Thoracic aorta (tissue), 2 donors: ENCODE measurements around the gene CHRNA7. TPM values are rescaled to one million over a fixed set of nuclear protein-coding genes. Genes with fewer than 3 reads are reported as not detected.

ENCODE experiments used
- ATAC-seq: fragments of 150-250 bp; one replicate; pipeline ENCODE4 v1.8.0; 2017; ENCODE audit warnings: low read depth; ENCODE audit not compliant: insufficient number of reproducible peaks, low FRiP score
- DNase-seq: peaks from one replicate; pipeline ENCODE4 v3.0.0-alpha.2; 2020; ENCODE audit warnings: low spot score
- H3K27ac ChIP-seq, 2 donors: fragments of 200-600 bp; sonication (generic); 1 replicate in 1 of 2; 2 replicates in 1 of 2; pipeline ENCODE4 v1.5.1; 2016; ENCODE audit warnings: mild to moderate bottlenecking in 2 of 2, moderate library complexity in 2 of 2
- H3K27me3 ChIP-seq: fragments of 200-600 bp; sonication (generic); replicated peaks from 2 replicates; pipeline ENCODE4 v1.6.0; 2016; ENCODE audit warnings: mild to moderate bottlenecking; ENCODE audit not compliant: insufficient read depth
- H3K36me3 ChIP-seq: fragments of 200-600 bp; sonication (generic); one replicate; pipeline ENCODE4 v1.5.1; 2016
- H3K4me1 ChIP-seq, 2 donors: fragments of 200-600 bp; sonication (generic); 1 replicate in 1 of 2; 2 replicates in 1 of 2; pipeline versions ENCODE4 v1.5.1 to v1.6.0; 2016; ENCODE audit warnings: low read depth in 2 of 2, mild to moderate bottlenecking in 1 of 2; ENCODE audit not compliant: control insufficient read depth in 1 of 2
- H3K4me3 ChIP-seq: fragments of 200-600 bp; sonication (generic); 2 replicates; pipeline ENCODE4 v1.5.1; 2016; ENCODE audit warnings: mild to moderate bottlenecking
- H3K9me3 ChIP-seq: fragments of 200-600 bp; sonication (generic); 2 replicates; pipeline ENCODE4 v1.5.1; 2016
- total RNA-seq, 2 donors: library from RNA; depleted of rRNA; stranded (reverse); fragments of >200 nt; gene quantifications; one replicate each; pipeline versions ENCODE4 v1.1.0 to v1.2.3, GENCODE V29; 2016
- TF ChIP-seq, protein P1 (sequence below): fragments of 200-600 bp; sonication (generic); IDR thresholded peaks from one replicate; pipeline ENCODE4 v1.5.1; 2019; ENCODE audit warnings: antibody characterized with exemption

Gene CHRNA7
- total RNA-seq, 2 donors from 2014 or later = 0.95 to 1.9 TPM

DNA sequence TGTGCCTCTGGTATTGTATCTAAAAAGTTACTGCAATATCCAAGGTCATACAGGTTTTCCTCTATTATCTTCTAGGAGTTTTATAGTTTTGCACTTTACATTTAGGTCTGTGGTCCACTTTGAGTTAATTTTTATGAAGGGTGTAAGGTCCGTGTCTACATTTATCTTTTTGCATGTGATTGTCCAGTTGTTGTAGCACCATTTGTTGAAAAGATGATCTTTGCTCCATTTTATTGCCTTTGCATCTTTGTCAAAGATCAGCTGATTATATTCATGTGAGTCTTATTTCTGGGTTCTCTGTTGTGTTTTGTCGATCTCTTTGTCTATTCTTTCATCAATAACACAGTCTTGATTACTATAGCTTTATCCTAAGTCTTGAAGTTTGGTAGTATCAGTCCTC is 6.7 kb downstream of the CHRNA7 start:
- Histone ChIP-seq H3K4me1 (no peaks in the 10 kb centered on the region), H3K36me3 (no peaks in the 10 kb centered on the region), H3K9me3 (no peaks in the 10 kb centered on the region), H3K27ac (no peak overlapping the region), H3K27me3 (no peaks in the 10 kb centered on the region), H3K4me3 (no peak overlapping the region)
- DNase-seq = no peak
- no peak for ATAC-seq
- TF ChIP-seq, protein P1, sequence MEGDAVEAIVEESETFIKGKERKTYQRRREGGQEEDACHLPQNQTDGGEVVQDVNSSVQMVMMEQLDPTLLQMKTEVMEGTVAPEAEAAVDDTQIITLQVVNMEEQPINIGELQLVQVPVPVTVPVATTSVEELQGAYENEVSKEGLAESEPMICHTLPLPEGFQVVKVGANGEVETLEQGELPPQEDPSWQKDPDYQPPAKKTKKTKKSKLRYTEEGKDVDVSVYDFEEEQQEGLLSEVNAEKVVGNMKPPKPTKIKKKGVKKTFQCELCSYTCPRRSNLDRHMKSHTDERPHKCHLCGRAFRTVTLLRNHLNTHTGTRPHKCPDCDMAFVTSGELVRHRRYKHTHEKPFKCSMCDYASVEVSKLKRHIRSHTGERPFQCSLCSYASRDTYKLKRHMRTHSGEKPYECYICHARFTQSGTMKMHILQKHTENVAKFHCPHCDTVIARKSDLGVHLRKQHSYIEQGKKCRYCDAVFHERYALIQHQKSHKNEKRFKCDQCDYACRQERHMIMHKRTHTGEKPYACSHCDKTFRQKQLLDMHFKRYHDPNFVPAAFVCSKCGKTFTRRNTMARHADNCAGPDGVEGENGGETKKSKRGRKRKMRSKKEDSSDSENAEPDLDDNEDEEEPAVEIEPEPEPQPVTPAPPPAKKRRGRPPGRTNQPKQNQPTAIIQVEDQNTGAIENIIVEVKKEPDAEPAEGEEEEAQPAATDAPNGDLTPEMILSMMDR = no peak

DNA sequence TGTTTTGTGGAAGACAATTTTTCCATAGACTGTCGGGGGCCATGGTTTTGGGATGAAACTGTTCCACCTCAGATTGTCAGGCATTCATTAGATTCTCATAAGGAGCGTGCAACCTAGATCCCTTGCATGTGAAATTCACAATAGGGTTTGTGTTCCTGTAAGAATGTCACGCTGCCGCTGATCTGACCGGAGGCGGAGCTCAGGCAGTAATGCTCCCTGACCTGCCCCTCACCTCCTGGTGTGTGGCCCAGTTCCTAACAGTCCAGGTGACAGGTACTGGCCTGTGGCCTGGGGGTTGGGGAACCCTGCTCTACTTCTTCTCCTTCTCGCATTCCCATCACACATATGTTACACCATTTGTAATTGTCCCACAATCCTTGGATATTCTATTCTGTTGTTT is 11.0 kb downstream of the CHRNA7 start:
- Histone ChIP-seq H3K27ac (no peak overlapping the region), H3K4me1 (no peaks in the 10 kb centered on the region), H3K9me3 (no peaks in the 10 kb centered on the region), H3K4me3 (no peak overlapping the region), H3K27me3 (no peaks in the 10 kb centered on the region), H3K36me3 (no peaks in the 10 kb centered on the region)
- TF ChIP-seq, protein P1 = no peak
- DNase-seq (no peak), ATAC-seq (no peak)

DNA sequence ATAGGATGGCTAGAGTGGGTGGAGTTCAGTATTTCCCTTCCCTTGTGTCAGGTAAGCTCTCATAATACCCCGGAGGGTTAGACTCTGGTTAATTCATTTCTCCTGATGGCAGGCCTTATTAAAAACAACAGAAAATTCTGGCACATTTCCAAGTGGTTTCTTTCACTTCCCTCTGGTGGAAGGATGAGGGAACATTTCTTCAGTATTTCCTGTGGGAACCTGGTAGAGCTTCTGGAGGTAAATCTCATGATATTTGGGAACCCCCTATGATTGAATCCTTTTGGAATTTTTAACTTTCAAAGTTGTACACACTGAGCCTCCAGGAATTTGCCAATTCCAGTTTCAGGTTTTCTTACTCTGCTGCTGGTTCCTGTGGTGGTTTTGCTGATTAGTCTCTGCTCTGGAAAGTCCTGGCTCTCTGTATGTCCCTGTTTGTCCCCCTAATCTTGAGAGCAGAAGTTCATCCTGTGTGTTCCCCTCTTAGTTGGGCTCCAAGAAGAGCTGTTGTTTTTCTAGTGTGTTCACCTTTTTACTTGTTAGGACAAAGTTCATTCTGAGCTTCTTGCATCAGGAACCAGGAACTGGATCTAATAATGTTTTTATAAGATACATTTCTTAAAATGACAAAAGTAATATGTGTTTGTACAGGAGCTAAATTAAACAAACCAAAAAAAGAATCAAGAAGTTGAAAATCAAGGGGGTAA is 12.1 kb downstream of the CHRNA7 start:
- ATAC-seq (no peak), DNase-seq (no peak)
- Histone ChIP-seq H3K27me3 (no peaks in the 10 kb centered on the region), H3K4me1 (no peaks in the 10 kb centered on the region), H3K4me3 (no peak overlapping the region), H3K36me3 (no peaks in the 10 kb centered on the region), H3K27ac (no peak overlapping the region), H3K9me3 (no peaks in the 10 kb centered on the region)
- TF ChIP-seq, protein P1 = no peak

DNA sequence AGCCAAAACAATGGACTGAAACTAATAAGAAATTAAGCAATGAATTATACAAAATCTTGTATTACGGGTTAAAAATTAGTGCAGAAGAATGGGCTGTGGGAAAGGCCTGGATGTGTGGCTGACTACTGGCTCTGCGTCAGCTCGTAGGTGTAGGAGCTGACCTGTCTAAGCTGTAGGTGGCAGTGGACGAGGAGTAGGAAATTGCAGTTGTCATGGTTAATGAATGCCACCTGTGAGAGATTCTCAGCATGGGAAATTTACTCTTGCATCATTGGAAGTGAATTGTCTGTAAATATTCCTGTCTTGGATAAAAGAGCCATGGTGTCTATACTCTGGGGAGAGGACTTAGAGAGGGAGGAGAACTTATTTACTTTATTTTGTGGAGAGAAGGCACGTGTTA is 23.4 kb downstream of the CHRNA7 start:
- Histone ChIP-seq H3K4me1 (no peaks in the 10 kb centered on the region), H3K4me3 (no peak overlapping the region), H3K27me3 (no peaks in the 10 kb centered on the region), H3K36me3 (no peaks in the 10 kb centered on the region), H3K27ac (no peak overlapping the region), H3K9me3 (no peaks in the 10 kb centered on the region)
- DNase-seq (no peak), ATAC-seq (no peak)
- TF ChIP-seq, protein P1 = no peak

DNA sequence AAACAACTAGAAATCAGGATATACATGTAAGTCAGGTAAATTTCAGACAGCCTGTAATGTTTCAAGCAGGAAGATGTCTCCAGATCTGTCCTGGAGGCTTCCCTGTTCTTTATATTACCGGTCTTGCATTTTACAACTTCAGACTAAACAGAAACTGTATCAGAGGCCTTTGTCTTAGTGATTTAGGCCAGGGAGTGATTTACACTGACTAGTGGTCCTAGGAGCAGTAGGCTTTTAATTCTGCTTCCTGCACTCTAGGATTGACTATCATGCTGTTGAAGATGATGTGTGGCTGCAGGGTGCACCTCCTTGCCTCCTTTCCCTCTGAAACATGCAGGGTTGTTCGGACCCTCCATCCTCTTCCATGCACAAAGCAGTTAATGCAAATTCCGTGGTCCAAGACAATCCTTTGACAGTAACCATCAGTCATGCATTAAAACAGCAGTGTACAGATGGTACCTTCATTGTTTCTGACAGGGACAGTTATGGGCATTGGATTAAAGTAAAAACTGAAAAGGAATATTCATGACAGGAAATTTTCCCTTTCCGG is 27.6 kb downstream of the CHRNA7 start:
- H3K36me3 ChIP-seq = no peaks in the 10 kb centered on the region
- TF ChIP-seq, protein P1 = no peak
- H3K27ac ChIP-seq = no peak overlapping the region
- H3K27me3 ChIP-seq = no peaks in the 10 kb centered on the region
- H3K4me3 ChIP-seq = no peak overlapping the region
- no peaks in the 10 kb centered on the region for H3K9me3 ChIP-seq
- H3K4me1 ChIP-seq = no peaks in the 10 kb centered on the region
- ATAC-seq = no peak
- no peak for DNase-seq
